ENCODE results near the gene CYP1B1.
"Not testable (repeated sequence)": the region's sequence is repeated elsewhere in the genome, so short reads cannot be mapped to it uniquely, and the experiment has no call there.

CYP1B1 gene

DNA sequence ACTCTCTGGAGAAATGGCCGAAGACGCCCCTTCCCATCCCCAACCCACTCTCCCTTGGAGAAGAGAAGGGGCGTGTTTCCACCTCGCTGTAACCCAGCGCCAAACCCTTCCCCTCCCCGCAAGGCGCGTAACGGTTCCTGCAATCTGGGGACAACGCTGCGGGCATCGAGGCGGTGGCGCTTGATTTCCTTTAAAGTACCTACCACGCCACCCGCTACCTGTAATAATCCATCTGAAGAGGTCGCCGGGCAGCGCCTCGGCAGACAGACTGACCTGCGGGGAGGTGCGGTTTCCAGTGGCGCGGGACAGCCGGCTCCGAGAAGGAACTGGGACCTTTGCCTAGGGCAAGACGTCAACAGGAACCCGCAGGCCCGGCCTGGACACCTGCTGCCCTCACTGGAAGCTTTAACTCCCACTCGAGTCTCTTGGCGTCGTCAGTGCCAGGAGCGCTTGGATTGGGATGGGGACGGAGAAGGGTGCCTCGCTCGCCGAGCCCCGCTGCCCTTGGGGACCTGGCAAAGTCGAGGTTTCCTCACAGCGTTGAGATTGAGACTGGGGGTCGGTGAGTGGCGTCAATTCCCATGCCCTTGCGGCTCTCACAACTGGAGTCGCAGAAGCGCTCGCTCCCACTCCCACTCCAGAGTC is at the start of gene CYP1B1:
Gene CYP1B1 (minus strand): TSS at position 645 of the 645 bp plus-strand sequence. CDS start 763 bp downstream, outside the sequence.
- peak in 1 of 2 experiments; percentile 64 for DNase-seq

DNA sequence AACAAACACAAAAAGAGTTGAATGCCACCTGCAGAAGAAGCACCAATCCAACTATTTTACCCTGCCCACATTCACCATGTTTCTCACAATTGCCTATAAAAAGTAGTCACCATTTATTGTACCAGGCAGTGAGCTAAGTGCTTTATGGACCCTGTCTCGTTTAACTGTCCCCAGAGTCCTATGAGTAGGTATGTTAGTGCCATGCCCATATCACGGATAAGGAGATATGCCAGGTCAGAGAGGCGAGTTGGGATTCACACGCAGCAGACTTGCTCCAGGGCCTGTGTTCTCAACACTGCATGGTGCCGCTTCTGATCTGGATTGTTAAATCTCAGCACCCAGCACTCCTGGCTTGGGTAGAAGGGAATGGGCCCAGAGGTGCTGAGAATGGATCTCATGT is 49.1 kb upstream of the CYP1B1 start:
- no peak for DNase-seq

DNA sequence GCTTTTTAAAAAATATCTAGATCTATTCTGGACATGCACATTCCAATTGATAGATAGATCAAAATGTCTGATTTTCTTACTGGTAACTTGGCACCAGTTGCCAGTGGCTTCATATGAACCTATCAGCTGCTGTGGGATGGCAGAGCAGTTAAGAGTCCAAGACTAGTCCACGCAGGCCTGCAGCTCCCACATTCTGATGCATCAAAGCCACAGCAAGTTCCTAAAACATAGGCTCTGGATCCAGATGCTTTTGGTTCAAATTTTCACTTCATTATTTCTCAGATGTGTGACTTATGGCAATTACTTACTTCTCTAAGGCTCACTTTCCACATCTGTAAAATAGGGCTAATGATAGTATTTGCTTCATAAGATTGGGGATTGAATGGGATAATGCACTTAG is 48.0 kb upstream of the CYP1B1 start:
- DNase-seq: no peak

DNA sequence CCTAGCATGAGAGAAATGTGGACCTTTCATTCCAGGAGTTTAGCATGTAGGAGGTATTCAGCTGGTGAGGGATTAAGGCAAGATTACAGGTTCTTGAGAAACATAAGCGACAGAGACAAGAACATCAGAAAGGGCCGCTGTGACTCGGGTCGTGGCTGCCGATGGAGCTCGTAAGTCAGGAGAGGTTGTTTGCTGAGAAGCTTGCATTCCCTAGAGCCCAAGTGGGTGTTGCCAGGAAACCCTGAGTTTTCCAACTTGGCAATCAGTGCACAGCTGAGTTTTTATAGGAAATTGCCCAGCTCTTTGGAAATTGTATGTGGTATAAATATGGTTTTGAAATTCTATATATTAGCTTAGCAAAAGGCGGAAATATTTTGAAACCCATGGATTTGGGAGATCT is 46.4 kb upstream of the CYP1B1 start:
- DNase-seq: no peak

DNA sequence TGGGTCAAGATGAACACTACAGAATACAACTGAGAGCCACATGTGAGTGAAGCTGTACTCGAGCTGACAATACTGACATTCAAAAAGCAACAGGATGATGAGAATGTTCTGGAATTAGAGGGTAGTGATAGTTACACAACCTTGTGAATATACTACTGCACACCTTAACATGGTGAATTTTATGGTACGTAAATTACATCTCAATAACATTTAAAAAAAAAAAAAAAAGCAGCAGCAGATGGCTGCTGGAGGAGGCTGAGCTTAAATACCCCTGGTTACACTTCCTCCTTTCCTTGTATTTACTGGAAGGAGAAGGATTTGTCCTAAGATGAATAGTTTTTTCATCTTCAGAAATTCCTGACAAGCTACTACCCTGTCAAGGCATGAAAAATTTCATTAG is 45.5 kb upstream of the CYP1B1 start:
- DNase-seq: no peak

DNA sequence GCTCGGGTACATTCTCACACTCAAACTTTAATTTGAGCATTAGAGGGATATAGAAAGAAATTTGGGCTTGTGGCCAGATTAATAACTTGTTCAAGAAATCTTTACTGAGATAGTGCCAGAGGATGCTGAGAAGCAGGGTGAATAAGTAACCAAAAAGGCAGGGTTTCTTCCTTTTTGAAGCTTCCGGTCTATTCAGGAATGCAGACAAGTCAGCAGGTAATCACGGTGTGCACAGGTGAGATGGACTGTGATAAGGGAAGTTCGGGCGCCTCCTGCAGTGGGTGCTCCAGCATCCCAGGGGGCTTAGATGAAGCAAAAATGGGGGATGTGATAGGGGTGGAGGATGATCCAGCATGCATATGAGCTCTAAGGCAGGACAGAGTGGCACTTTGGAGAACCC is 44.9 kb upstream of the CYP1B1 start:
- DNase-seq: no peak

DNA sequence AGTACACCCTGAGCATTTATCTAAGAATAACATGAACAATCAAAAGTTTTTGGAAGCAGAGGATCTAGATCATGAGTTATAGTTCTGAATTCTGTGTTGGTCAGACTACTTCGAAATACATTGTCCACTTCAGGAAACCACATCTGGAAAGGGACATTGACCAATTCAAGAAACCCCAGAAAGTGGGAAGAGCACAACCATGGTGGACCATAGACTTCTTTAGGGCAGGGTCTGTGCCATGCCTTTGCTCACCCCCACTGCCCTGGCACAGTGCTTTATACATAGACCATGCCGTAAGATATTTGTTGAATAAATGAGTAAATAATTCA is 44.3 kb upstream of the CYP1B1 start:
- no peak for DNase-seq

DNA sequence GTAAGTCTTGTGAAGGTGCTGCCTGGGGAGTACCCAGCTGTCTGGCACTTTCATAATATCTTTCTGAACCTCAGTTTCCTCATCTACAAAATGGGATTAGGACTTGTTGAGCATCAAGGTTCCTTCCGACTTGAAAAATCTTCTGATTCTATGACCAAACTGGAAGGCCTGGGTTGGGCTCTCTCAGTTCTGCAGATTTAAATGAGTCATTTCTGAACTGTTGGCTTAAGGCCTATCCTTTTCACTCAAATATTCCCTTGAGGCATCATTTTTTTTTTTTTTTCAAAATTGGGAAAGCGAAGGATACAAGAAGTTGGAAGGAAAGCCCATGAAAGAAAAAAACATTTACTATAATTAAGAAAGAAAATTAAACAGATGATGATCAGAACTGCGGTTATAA is 40.8 kb upstream of the CYP1B1 start:
- DNase-seq: no peak

DNA sequence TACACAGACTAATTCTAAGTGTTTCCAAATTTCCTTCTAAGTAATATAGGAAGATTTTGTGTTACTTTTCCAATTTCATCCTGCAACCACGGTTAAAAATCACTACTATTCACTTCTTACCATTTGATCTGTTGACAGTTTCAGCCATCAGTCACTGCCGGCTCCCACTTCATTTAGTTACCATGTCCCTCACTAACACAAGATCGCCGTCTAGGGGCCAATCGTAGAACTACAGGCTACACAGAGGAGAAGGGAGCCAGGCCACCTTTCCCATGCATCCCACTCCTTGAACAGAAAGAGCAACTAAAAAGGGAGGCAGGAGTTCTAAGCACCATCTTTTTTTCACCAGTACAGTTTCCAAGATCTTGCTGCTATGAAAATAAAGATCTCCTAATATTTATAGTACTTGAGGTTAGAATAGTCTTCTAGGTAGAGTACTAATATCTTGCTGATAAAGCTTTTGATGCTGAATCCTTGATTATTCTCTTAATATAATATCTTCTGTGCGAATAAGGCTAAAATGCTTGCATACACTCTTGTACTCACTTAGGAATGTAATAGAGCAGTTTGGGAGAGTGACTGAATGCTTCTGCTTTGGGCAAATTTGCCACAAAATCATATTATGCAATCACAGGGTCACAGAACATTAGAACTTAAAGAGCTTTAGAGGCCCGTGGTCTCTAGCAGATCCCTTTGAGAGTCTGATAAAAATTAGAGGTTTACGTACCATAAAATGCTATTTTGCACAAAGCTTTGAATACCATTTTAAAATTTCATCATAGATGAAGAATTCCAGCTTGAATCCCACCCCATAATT is 39.5 kb upstream of the CYP1B1 start:
- peak; percentile 15 to 88 for DNase-seq

DNA sequence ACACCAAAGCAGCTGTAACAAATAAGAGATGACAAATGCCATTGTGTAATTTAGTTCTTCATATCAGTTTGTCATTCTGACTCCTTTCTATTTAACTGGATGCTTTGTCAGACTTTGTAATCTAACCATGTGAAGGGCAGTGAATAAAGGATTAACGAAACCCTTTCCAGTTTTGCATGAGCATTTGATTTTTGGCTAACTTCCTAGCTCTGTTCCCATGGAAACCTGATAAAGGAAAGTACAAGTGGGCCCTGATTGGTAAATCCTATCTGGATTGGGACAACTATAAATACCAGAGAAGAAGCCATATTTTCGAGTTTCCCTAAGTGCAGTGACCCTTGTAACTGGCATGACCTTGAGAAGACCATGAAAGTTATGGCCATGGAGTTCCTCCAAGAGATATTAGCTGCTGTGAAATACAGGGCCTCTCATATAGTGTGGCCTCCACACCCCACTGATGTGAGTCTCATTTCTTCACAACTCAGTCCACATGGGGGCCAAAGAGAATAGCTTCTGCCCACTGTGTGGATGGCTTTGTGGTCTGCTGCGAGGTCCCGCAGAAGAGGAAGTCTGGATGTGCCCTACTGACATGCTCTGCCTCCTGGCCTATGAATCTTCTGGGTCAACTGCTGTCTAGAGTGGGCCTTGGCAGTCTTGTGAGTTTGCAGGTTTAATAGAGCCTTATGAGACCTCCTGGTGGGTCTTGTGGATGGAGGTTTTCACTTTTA is 38.2 kb upstream of the CYP1B1 start:
- no peak for DNase-seq

DNA sequence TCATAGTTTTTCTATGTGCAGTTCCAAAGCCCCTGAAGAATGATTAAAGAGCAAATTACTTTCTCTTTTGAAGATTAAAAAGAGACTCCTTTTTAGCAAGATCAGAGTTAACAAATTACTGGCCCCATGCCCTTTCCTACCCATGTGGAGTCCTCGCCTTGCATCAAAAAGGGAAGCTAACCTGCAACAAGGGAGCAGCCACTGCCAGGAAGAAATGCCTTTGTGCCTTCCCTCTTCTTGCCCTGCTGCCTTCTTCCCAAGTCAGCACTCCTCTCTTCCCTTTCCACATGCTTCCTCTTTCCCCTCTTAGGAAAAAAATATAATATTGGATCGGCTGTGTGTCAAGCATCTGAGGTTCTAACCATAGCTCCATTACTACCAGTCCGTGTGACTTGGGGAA is 37.1 kb upstream of the CYP1B1 start:
- no peak for DNase-seq

DNA sequence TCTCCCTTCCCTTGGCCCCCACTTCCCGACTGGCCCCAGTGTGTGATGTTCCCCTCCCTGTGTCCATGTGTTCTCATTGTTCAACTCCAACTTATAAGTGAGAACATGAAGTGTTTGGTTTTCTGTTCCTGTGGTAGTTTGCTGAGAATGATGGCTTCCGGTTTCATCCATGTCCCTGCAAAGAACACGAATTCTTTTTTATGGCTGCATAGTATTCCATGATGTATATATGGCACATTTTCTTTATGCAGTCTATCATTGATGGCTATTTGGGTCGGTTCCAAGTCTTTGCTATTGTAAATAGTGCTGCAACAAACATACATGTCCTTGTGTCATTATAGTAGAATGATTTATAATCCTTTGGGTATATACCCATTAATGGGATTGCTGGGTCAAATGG is 35.4 kb upstream of the CYP1B1 start:
- DNase-seq: not testable (repeated sequence)

DNA sequence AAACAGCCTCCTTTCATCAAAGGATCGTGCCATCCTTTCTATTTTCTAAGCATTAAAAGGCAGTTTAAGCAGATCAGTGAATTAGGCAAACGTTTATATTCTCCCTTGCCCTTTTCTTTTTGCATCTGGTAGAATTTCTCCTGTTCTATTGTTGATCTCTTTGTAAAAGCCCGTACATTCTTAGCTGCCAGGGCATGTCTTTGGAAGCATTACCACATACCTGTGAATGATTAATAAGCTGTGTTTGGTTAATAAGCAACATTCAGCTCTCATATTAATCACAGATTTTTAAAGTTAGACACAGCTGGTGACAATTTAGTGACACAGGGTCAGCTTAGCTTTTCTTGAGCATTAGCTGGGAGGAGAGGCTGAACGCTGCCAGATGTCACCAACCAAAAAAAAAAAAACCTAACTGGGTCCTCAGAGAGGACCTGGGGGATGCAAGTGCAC is 33.8 kb upstream of the CYP1B1 start:
- no peak for DNase-seq

DNA sequence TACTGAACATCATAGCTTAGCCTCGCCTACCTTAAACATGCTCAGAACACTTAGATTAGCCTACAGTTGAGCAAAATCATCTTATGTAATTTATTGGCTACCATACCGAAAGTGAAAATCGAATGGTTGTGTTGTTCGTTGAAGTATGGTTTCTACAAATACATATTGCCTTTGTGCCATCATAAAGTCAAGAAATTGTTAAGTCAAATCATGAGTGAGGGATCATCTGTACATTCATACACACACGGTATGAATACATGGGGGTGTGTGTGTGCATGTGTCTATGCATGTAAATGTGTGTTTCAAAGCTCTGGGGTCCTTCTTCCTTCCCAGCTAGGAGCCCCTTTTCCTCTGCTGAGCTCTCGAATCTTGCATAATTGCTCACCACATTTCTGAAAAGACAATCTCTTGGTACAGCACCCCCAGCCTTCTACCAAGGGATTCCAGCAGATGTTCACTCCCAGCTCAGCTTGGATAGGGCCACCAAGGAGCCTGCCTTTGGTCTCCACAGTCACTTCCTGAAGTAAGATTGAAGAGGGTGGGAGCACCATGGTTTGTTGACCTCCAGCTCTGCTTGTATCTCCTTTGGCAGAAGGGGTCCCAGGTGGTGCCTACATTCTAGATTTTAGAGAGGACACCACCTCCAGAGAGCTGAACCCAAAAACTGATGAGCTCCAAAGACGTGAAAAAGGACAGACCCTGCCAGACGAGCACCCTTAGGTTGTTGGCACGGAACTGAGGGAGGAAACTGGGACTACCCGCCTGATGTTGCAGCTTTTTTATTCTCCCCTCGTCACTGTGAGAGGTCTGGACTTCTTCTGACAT is 33.2 kb upstream of the CYP1B1 start:
- no peak for DNase-seq

DNA sequence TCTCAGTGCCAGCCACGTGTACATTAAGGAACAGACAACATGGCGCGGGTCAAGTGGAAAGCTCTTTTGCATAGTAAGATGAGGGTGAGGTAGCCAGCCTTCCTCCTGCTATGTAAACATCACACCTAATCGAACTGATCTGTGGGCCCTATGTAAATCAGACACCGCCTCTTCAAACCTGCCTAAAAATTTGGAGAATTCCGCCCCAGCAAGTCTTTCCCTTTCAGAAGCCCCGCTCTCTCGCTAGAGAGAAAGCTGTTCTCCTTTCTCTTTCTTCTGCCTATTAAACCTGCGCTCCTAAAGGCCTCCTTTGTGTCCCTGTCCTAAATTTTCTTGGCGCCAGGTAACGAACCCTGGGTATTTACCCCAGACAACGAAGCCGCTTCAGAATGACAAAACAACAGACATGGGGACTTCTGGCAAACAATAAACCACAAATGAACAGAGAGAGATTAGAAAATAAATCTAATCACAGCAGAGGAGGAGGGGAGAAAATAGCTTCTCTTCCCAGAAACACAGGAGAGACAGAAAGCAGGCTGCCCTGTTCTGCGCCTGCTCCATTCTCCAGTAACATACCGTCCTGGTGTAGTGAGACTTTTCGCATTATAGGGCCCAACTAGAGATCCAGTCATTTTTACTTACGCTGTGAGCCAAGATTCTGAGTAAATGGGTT is 31.9 kb upstream of the CYP1B1 start:
- no peak for DNase-seq

DNA sequence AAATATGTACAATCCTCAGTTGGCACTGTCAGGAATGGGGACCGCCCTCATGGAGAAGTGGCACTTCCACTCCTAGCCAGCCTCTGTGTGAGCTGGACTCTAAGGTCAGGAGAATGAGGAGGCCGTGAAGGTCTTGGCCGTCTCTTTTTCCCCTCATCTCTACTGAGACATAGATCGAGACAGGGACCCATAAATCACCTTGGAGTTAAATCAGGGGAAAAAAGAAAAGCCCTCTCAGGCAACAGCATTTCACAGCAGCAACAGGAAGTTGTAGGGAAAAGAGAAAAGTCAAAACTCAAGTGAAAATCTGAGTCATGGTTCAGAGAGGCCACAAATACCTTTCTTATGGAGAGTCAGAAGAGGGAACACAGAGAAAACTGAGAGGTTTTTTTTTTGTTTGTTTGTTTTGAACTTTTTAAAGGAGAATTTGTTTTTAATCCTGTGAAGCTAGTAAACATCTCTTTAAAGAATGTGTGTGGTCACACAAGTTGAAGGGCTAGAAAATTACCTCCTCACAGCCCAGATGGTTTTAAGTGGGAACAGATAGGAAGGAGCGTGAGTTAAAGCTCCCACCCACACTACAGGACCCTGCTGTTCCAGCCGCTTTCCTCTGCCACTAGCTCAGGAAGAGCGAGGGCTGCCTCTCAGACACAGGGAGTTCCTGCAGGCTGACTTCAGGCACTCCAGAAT is 30.6 kb upstream of the CYP1B1 start:
- DNase-seq: peak in 1 of 2 experiments; percentile 39

DNA sequence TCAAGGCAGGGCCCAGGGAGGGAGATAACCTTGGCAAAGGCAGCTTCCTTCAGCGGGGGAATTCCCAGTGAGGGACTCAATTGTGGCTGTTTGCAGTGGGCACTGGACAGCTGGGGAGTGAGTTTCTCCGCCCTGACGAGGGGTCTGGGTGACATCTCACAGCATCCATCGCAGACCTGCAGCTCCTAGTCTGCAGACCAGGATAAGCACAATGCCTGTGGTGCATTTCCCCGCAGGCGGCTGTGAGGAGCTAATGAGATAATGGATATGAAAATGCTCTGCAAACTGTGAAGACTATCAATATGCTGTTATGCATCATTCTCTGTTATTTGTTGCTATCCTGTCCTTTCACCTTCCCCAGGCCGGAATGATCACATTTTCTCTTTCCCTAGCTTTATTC is 30.0 kb upstream of the CYP1B1 start:
- DNase-seq: no peak

DNA sequence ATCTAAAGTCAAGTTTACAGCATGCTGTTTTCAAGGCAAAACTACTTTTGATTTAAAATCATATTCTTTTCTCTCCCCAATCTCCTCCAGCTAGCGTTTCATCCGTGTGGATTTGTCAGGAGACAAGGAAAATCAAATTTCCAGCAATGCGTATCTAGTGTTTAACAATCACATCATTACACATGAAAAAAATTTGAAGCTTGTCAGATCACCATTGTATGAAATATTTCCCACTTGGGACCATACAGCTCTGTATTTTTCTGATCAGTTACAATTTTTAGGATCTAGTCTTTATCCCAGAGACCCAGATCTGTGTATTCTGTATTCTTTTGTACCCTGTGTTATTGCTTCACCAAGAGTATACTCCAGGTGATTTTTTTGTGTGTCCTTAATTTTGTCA is 28.6 kb upstream of the CYP1B1 start:
- no peak for DNase-seq

DNA sequence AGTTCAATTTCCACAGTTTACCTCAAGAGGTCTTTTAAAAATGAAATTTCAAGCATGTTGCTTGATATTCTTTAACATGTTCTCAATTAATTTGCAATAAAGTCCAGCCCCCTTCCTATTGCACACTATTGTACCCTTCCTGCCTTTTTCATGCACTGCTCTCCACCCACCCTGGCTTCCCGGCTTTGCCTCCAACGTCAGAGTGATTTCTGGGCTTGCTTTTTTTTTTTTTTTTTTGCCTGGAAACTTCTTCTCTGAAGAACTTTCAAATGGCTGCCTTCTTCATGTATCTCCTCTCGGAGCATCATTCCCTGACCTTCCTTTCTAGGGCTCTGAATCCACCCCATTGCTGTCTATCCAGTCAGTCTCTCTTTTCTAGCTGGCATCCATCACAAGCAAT is 24.4 kb upstream of the CYP1B1 start:
- no peak for DNase-seq

DNA sequence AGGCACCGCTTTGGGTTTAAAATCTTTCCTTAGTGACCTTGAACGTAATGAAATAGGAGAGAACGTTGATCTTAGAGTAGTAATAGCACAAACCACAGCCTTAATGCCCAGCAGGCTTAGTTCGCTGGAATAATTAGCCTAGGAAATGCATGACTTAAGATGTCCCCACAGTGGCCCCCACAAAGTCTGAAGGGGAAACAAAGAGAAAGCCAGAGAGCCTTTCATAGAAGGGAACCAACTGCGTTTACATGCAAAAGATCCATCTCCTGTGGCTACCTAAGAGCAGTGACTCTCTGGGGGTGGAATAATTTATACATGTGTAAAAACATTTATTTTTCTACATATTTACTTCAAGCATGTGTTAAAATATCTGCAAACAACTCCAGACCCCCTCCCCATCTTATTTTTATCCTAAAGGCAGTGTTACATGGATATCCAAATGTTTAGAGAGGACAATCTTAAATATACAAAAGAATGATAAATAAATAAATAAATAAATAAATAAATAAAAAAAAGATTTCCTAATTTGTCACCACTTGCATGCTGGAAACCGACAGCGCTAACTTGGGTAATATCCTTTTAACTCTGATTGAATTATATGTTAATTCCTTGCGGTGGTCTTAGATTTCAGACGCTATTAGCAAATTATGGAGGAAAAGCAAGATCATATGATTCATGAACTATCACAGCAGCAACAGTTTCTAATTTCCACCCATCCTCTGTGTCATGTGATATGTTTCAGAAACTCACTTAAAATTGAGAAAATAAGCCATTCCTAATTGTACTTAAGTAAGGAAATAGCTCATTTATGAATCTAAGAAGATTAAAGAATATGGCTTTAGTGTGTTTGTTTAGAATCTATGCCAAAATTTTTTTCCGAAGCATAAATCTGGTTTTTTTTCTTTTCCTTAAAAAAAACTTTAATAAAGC is 23.4 kb upstream of the CYP1B1 start:
- no peak for DNase-seq

Measured in SW 1271 (cell line).